MM.1S (cell line): ENCODE data around the gene SEC24D.

ENCODE experiments used
- EZH2phosphoT487 ChIP-seq: fragments of 300-600 bp; sonication (generic); IDR thresholded peaks from 2 replicates; pipeline ENCODE4 v1.6.1; 2018; ENCODE audit warnings: antibody characterized with exemption, low read length
- TF ChIP-seq, protein P1 (sequence below): fragments of 300-600 bp; sonication (generic); IDR thresholded peaks from 2 replicates; pipeline ENCODE4 v1.5.1; 2016; ENCODE audit warnings: antibody characterized with exemption, low read length, mixed read lengths

GRCh38 chr4:118869808-118870342 is 33.9 kb upstream of the SEC24D start:
- TF ChIP-seq, protein P1, sequence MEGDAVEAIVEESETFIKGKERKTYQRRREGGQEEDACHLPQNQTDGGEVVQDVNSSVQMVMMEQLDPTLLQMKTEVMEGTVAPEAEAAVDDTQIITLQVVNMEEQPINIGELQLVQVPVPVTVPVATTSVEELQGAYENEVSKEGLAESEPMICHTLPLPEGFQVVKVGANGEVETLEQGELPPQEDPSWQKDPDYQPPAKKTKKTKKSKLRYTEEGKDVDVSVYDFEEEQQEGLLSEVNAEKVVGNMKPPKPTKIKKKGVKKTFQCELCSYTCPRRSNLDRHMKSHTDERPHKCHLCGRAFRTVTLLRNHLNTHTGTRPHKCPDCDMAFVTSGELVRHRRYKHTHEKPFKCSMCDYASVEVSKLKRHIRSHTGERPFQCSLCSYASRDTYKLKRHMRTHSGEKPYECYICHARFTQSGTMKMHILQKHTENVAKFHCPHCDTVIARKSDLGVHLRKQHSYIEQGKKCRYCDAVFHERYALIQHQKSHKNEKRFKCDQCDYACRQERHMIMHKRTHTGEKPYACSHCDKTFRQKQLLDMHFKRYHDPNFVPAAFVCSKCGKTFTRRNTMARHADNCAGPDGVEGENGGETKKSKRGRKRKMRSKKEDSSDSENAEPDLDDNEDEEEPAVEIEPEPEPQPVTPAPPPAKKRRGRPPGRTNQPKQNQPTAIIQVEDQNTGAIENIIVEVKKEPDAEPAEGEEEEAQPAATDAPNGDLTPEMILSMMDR: no peak
- no peak for TF ChIP-seq EZH2phosphoT487
